SIG-M5 treated with dmso at 0.1 percent for 504 hours (cell line): ENCODE results near the gene NGRN.
A peak's percentile ranks its signal among the peaks of the same experiment; 100 is the strongest.
"Not testable (repeated sequence)": the region's sequence is repeated elsewhere in the genome, so short reads cannot be mapped to it uniquely, and the experiment has no call there.

Experiments
- DNase-seq: peaks from one replicate; lab custom pipeline; 2025; ENCODE audit not compliant: unreplicated experiment; lab: John Stamatoyannopoulos, UW

Gene NGRN

GRCh38 chr15:90233387-90234095 is 31.9 kb upstream of the NGRN start, which contains the start of gene CIB1:
CIB1 (minus strand) TSS chr15:90233941; CDS start chr15:90233885, 56 bp downstream.
- DNase-seq = peak; percentile 94

DNA sequence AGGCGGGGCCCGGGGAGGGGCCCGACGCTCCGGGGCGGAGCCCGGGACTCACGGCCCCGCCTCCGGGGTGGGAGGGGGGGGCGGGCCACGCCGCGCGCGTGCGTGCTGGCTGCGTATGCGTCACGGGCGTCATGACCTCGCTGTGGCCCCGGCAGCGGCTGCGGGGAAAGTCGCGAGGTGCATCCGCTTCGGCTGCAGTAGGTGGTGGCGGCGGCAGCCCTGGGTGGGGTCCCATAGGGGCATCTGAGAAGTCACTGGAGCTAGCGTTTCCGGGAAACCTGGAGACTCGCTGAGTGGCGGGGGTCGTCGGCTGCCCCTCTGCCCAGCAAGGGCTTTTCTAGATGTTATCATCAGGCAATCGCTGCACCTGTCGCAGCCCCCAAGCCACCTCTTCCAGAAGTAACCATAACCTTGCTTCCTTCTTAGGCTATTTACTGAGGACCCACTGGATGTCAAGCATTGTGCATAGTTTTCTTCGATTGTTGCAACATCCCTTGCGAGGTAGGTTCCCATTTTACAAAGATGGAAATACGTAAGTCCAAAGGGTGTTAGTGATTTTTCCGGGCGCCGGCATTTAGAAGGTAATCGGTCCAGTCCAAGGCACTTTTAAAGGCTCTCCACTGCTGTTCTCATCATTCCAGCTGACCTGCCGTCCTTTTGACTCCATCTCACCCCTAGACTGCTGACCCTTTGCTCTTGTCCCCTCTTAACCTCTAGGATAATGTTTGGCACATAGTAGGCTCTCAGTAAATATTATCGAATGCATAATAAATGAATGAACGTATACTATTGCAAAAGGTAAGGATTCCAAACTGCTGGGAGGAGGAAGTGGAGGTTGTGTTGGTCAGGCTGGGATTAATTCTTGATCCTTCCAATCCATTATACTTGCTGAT is 31.1 kb upstream of the NGRN start, which contains the start of gene GDPGP1:
Gene GDPGP1, plus strand, starts transcription at position 114 of the 893 bp plus-strand sequence. CDS start 6,700 bp downstream, outside the sequence.
- peak; percentile 16 for DNase-seq

- no peak for DNase-seq
Measured at GRCh38 chr15:90239371-90239770, 26.1 kb upstream of the NGRN start.

GRCh38 chr15:90240856-90241255 is 24.6 kb upstream of the NGRN start:
- DNase-seq = no peak

DNA sequence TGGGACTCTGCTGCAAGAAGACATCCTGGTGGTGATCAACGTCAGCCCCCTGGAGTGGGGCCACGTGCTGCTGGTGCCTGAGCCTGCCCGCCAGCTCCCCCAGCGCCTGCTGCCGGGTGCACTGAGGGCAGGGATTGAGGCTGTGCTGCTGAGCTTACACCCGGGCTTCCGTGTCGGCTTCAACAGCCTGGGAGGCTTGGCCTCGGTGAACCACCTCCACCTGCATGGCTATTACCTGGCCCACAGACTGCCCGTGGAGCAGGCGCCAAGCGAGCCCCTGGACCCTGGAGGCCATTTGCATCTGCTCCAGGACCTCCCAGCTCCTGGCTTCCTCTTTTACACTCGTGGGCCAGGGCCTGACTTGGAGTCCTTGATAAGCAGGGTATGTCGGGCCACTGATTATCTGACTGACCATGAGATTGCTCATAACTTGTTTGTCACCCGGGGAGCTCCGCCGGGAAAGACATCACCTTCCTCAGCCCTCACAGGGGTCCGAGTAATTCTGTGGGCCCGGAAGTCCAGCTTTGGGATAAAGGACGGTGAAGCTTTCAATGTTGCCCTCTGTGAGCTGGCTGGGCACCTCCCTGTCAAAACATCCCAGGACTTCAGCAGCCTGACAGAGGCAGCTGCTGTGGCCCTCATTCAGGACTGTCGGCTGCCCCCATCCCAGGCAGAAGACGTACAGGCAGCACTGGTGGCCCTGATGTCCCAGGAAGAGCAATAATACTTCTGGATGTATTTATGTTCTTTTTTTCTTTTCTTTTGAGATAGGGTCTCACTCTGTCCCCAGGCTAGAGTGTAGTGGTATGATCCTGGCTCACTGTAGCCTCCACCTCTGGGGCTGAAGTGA is 23.9 kb upstream of the NGRN start:
- DNase-seq = no peak

DNA sequence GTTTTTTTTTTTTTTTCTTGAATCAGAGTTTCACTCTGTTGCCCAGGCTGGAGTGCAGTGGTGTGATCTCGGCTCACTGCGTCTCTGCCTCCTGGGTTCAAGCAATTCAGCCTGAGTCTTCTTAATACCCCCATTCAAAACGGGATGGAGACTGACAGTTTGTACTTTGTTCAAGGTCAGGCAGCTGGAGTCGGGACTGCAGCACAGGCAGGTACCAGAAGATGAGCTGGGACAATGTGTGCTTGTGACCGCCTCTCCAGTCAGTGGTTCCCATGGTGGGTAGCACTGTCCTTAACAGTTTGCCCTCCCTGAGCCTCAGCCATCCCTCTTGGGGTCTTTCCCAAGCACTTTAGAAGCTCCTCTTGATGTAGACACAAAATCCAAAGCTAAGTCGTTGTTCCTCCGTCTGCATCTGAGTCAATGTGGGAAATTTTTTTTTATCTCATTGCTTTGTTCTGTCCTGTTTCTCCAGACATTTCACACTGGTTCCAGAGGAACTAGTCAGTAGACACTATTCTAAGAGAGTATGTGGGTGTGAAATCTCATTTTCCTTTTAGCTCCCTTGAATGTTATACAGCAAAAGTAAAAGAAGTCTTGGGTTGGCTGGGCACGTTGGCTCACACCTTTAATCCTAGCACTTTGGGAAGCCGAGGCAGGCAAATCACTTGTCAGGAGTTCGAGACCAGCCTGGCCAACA is 21.4 kb upstream of the NGRN start:
- DNase-seq = no peak

DNA sequence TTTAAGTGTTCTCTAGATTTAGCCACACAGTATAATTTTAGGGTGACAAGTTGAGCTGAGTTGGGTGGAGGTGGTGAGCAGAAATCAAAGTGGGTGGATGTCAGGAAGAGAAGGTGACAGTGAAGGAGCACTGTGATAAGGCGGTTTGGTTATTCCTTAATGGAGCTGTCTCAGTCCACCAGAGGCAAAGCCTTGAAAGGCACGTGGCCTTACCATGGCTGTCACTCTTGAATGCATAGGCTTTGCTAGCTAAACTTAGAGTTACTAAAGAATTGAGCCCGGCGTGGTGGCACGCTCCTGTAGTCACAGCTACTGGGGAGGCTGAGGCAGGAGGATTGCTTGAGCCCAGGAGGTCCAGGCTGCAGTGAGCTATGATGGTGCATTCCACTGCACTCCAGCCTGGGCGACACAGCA is 16.7 kb upstream of the NGRN start:
- no peak for DNase-seq

DNA sequence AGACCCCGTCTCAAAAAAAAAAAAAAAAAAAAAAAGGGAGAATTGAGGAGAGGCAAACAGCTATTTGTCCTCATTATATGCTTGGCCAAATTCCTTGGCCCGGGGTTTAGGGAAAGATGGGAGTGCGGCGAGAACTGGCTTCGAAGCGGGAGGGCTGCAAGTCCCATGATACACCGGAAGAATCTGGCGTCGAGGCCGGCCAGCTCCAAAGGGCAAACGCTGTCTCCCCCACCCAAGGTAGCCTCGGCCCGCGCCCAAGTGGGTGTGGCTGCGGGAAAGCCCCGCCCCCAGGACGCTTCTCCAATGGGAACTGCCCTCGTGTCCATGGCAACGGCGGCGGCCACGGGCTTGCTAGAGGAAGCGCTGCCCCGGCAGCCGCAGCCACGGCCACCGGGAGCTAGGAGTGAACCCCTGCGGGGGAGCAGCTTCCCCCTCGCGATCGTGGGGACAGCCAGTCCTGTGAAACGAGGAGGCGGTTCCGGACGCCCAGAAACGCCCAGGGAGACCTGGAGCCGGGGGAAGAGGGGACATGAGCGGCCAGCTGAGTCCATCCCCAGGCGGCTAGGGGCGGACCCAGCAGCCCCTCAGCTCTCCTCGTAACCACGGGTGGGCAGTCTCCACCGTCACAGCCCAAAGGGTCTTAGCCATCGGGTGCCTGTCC is 16.1 kb upstream of the NGRN start, which contains the start of gene TTLL13:
Gene TTLL13, plus strand, starts transcription at position 354 of the 661 bp plus-strand sequence. CDS start 1,075 bp downstream, outside the sequence.
- peak; percentile 69 for DNase-seq

- no peak for DNase-seq
Measured at GRCh38 chr15:90257776-90258175, 7.7 kb upstream of the NGRN start.

DNA sequence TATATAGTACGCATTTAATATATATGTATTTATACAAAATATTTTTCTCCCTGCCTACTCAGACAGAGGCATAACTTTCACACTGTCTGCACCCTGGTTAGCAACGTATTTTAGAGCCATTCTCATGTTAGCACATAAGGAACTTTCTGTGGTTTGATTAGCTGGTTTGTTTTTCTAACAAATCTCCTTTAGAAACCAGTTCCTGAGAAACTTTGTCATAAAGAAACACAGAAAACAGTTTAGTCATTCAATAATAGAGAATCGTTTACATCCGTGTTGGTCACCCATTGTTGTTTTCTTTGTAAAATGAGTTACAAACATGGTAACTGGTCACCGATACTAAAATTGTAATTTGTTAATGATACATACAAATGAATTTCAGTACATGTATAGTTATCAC is 5.9 kb upstream of the NGRN start:
- no peak for DNase-seq

GRCh38 chr15:90260731-90261130 is 4.7 kb upstream of the NGRN start:
- DNase-seq = not testable (repeated sequence)

GRCh38 chr15:90261811-90262210 is 3.7 kb upstream of the NGRN start:
- DNase-seq = no peak

DNA sequence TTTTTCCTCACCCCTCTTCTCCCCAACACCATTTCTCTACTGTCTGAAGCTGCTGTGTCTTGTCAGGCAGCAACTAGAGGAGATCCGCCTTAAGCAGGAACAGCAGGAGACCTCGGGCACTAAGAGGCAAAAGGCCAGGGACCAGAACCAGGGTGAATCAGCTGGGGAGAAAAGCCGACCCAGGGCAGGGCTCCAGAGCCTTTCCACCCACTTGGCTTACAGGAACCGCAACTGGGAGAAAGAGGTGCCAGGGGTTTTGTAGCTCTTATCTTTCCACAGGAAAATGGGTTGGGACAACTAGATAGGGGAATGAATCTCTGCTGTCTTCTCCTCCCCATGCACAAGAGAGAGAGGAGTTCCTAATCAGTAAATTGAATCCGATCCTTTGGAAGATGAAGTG is 3.0 kb upstream of the NGRN start:
- no peak for DNase-seq

- peak; percentile 5 for DNase-seq
Measured at GRCh38 chr15:90264671-90265070, 801 bp upstream of the NGRN start.

GRCh38 chr15:90266061-90266431 is 574 bp downstream of the NGRN start:
- peak; percentile 56 for DNase-seq

DNA sequence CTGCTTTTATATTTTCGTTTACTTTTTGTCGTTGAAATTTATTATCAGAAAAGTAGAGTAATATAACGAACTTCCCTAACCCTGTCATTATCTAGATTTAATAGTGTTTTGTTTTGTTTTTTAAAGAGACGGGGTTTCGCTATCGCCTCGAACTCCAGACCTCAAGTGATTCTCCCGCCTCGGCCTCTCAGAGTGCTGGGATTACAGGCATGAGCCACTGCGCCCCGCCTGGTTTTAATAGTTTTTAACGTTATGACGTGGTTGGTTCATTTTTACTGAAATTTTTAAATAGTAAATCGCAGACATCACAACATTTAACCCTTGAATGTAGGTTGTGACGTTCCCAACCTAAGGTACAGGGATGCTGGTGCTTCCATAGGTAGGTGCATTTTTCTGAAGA is 1.0 kb downstream of the NGRN start:
- peak; percentile 10 for DNase-seq

DNA sequence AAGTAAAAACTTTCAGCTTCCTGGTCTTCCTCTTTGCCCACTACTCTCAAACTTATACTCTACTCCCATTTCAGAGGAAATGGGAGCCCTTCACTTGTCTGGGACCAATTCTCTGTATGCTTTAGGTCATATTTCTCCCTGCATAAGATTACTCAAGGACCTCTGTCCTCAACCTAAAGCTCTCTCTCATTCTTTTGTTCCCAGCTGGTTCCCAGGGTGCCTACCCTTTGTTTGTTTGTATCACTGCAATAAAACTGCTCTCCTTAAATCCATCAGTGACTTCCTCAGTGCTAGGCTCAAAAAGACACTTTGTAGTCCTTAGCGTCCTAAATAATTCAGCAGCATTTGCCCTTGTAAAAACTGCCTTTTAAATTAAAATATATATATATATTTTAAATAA is 2.9 kb downstream of the NGRN start:
- DNase-seq = peak; percentile 1

DNA sequence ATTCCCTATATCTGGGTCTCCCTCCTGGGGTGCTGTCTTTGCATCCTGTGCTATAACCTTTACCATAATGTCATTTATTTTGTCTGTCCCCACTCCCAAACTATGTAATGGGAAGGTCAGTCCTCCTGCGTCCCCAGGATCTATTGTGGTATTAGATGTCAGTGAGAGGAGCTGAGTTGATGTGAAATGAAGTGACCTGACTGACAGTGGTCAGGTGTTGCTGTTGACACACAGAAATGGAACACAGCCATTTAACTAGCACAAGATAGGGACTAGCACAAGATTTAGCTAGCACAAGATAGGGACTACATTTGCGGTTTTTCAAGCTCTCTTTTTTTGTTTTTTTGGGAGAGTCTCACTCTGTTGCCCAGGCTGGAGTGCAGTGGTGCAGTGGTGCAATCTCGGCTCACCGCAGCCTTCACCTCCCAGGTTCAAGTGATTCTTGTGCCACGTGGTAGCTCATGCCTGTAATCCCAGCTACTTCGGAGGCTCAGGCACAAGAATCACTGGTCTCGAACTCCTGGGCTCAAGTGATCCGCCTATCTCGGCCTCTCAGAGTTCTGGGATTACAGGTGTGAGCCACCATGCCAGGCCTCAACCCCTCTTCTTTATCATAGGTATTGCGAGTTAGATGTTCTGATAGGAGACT is 5.2 kb downstream of the NGRN start:
- no peak for DNase-seq

GRCh38 chr15:90271459-90272166 is 6.1 kb downstream of the NGRN start:
- DNase-seq = no peak
